Endometrium (tissue), 2 donors: ENCODE results near the gene SULT1C4.
A peak's percentile ranks its signal among the peaks of the same experiment; 100 is the strongest.

Source experiments
- FAIRE-seq: peaks from 2 replicates; lab custom pipeline; 2012; peaks lifted over from hg19 to GRCh38; lab: Jason Lieb, UNC
- donor health status: control.
- donor health status: control.

SULT1C4 gene

DNA sequence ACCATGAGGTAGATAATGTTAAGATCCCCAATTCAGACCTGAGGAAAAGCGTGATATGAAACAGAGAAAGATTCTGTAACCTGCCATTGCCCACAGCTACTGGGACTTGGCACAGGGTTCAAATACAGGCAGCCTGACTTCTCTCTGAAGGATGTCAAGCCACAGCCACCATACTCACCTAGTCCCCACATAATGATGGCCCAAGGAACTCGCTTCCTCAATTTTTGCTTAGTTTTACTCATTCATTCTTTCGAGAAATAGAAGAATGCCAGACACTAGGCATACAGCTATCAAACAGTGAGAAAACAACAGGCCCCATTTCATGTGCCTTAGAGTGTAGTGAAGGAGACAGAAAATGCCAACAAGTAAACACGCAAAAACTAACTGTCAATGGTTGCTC lies 980 bp upstream of the SULT1C4 start:
- no peak for FAIRE-seq

- peak; percentile 90 for FAIRE-seq
These were observed 353 bp upstream of the SULT1C4 start for GRCh38 chr2:108377401-108377800.

DNA sequence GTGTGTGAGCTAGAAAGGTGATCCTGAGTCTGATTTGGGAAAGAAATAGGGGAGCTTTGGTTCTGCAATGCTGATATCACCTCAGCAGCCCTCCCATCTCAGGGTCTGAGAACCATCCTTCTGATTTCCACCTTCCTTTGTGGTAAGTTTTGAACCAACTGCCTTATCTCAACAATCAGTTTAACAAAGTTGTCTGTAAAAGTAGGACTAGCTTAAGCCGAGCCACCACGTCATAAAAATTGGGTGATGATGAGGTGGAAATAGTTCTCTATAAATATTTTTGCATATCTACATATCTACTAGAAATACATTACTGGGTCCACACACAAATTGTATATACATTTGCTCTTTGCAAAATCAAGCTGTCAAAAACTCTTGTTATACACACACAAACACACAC lies 1.1 kb downstream of the SULT1C4 start:
- no peak for FAIRE-seq

- FAIRE-seq, result no peak
These were observed 4.4 kb downstream of the SULT1C4 start for GRCh38 chr2:108382196-108382595.

- FAIRE-seq, result no peak
These were observed 5.5 kb downstream of the SULT1C4 start for GRCh38 chr2:108383146-108383830.

GRCh38 chr2:108384662-108385393 lies 7.1 kb downstream of the SULT1C4 start:
- no peak for FAIRE-seq

DNA sequence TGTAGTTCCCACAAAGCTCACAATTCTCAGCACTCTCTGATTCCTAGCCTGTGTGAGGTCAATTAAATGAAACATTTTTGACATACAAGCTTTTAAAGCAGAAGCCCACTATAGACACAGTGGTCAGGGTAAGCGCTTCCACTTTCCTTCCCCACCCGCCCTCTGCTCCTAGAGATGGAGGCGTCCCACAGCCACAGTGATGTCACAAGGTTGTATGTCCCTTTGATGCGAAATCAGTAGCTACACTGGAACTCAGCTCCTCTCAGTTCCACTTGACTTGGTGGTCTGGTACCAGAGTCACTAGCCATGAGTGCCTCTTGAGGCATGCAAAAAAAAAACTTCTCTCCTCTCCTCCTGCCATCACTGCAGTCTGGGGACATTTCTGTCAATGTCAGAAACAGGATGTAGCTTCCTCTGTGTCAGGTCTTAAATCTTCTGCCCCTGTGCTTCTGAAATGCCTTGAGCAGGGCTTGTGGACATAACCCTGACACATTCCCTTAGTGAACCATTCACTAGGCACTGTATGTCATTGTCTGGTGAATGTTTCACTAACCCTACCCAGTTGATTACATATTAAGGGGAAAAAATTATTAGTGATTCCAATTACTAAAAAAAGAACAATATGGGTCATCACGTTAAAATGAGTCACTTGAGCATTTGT lies 7.8 kb downstream of the SULT1C4 start:
- FAIRE-seq, result no peak

GRCh38 chr2:108388045-108388444 lies 10.3 kb downstream of the SULT1C4 start:
- no peak for FAIRE-seq

- no peak for FAIRE-seq
These were observed 12.6 kb downstream of the SULT1C4 start for GRCh38 chr2:108390340-108390739.

DNA sequence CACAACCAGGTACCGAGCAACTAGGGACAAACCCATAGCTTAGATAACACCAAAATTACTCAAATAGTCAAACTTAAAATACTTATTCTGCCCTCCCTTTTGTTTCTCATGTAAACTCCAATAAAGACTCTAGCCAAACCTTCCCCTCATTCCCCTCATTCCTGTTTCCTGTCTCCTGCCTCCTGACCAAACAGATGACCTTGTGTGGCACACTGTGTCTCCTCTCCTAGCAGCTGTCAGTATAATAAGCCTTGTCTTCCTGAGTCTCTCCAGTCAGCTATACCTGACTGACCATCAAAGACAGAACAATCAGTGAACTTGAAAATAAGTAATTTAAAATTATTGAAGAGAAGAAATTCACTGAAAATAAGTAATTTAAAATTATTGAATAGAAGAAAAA lies 14.3 kb downstream of the SULT1C4 start:
- FAIRE-seq, result no peak

- no peak for FAIRE-seq
These were observed 15.4 kb downstream of the SULT1C4 start for GRCh38 chr2:108393197-108393596.

DNA sequence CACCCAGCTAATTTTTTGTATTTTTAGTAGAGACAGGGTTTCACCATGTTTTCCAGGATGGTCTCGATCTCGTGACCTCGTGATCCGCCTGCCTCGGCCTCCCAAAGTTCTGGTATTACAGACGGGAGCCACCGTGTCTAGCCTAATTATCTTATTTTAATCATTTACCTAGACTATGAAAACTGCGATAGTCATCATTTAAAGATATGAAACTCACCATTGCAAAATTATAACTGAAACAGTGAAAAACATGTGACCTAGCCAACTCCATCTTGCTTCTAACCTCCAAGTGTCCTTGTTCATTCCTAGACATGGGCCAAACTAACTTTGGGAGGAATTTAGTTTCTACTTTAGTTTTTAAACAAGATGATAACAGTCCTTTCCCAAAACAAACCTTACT lies 17.4 kb downstream of the SULT1C4 start:
- no peak for FAIRE-seq

- FAIRE-seq, result no peak
These were observed 19.1 kb downstream of the SULT1C4 start for GRCh38 chr2:108396845-108397244.

- no peak for FAIRE-seq
These were observed 21.7 kb downstream of the SULT1C4 start for GRCh38 chr2:108399479-108399878.

DNA sequence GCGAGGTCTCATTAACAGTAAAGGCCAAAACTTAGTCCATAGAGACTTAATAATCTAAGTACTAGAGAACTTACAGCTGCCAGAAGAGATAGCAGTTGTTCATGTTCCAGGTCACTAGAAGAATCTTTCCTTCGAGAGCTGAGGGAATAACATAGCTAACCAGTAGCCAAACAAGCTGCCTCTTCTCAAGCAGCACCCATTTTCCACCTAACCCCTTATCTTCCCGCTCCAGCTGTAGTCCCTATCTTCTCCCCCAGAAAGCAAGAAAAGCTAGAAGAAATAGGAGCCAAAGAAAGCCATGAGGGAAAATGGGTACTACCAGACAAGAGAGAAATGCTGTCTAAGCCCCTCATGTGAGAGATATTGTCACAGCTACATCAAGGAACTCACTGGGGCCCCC lies 24.0 kb downstream of the SULT1C4 start:
- FAIRE-seq, result no peak

DNA sequence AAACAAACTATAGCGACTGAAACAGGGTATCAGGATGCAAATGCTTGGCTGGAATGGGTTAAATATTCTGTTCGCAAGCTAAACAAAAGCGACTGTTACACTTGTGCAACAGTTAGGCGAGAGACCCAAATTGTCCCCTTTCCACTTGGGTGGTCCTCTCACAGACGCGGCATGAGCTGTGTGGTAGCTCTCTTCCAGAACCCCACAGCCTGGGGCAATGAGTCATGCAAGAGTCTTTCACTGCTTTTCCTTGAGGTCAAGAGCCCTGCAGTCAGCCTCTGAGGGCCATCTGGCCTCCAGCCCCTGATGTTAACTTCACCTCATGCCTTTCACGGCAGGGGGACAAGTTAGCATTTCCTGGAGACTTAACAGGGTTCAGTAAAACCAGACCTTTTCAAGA lies 25.7 kb downstream of the SULT1C4 start:
- FAIRE-seq, result peak; percentile 96

- FAIRE-seq, result no peak
These were observed 27.1 kb downstream of the SULT1C4 start for GRCh38 chr2:108404784-108405397.

GRCh38 chr2:108407864-108408729 lies 30.3 kb downstream of the SULT1C4 start:
- FAIRE-seq, result no peak

- no peak for FAIRE-seq
These were observed 32.0 kb downstream of the SULT1C4 start for GRCh38 chr2:108409768-108410167.

- no peak for FAIRE-seq
These were observed 35.4 kb downstream of the SULT1C4 start for GRCh38 chr2:108412995-108413710.

DNA sequence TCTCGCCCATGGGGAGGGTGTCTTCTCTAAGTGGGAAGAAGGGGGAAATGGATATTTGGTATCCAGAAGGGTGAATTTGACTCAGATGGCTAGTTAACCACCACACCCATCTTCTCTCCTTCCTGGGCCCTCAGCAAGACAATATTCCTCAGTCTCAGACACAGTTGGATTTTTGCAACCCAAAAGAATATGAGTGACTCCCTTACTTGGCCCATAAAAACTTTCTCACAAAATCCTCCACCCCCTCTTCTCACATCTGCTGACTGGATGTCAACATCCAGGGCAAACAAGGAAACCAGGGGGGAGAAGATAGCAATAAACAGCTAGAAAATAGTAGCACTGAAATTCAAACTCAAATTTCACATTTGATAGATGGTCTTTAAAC lies 35.9 kb downstream of the SULT1C4 start:
- no peak for FAIRE-seq
